B cell (primary cell): ENCODE measurements around the gene ATOSB. TPM values are rescaled to one million over a fixed set of nuclear protein-coding genes. Genes with fewer than 3 reads are reported as not detected.

Experiments used
- ATAC-seq: fragments of 200-7000 bp; cut with Tn5 transposase; one replicate; pipeline ENCODE4 v1.10.0; 2021; ENCODE audit warnings: low read depth, mild to moderate bottlenecking, moderate number of reproducible peaks, moderate library complexity
- CTCF ChIA-PET: fragments of 350-600 bp; sonication (Branson Sonifier 250); formaldehyde crosslinking; loops from one replicate; lab custom pipeline; 2021; ENCODE audit warnings: antibody characterized with exemption, inconsistent platforms; lab: Charles Lee
- POLR2A ChIA-PET: fragments of 350-600 bp; sonication (Branson Sonifier 250); formaldehyde crosslinking; loops from one replicate; lab custom pipeline; 2021; ENCODE audit warnings: antibody characterized with exemption; lab: Charles Lee
- DNase-seq: peaks from one replicate; pipeline ENCODE4 v3.0.0; 2013
- H2AFZ ChIP-seq: 2 replicates; pipeline ENCODE4 v1.6.1; 2012; ENCODE audit warnings: mild to moderate bottlenecking, low read depth, low read length; ENCODE audit not compliant: insufficient read depth, poor library complexity, severe bottlenecking
- H3K27ac ChIP-seq, 2 donors: 1 replicate in 1 of 2; 2 replicates in 1 of 2; pipeline ENCODE4 v1.5.1; 2012 to 2013; ENCODE audit warnings: low read length in 2 of 2, mild to moderate bottlenecking in 2 of 2, moderate library complexity in 1 of 2
- H3K27me3 ChIP-seq, 4 experiments: fragments of 200-600 bp in 1 of 4; sonication (generic) in 1 of 4; replicated peaks in 1 of 4; 1 replicate in 2 of 4; 2 replicates in 2 of 4; pipeline versions ENCODE4 v1.6.1 to v1.7.0; 2013 to 2016; ENCODE audit warnings: low read length in 3 of 4, mild to moderate bottlenecking in 2 of 4, mixed read lengths in 1 of 4, moderate library complexity in 1 of 4; ENCODE audit not compliant: insufficient read depth in 4 of 4, control insufficient read depth in 3 of 4; ENCODE audit errors: control extremely low read depth in 1 of 4
- H3K36me3 ChIP-seq, 2 experiments: replicated peaks in 1 of 2; 1 replicate in 1 of 2; 2 replicates in 1 of 2; pipeline versions ENCODE4 v1.6.1 to v1.7.1; 2013; ENCODE audit warnings: low read length in 1 of 2; ENCODE audit not compliant: insufficient read depth in 2 of 2, control insufficient read depth in 1 of 2; ENCODE audit errors: control extremely low read depth in 1 of 2, extremely low read depth in 1 of 2
- H3K4me1 ChIP-seq, 2 donors: fragments of 200-600 bp in 1 of 2; sonication (generic) in 1 of 2; 1 replicate in 1 of 2; 2 replicates in 1 of 2; pipeline versions ENCODE4 v1.5.1 to v1.6.1; 2013 to 2017; ENCODE audit warnings: low read length in 2 of 2; ENCODE audit not compliant: control insufficient read depth in 2 of 2, insufficient read depth in 2 of 2
- H3K4me2 ChIP-seq: replicated peaks from 2 replicates; pipeline ENCODE3; 2012; ENCODE audit warnings: mild to moderate bottlenecking, low read depth, low read length; ENCODE audit not compliant: poor library complexity, severe bottlenecking
- H3K4me3 ChIP-seq, 5 experiments: fragments of 200-600 bp in 1 of 5; sonication (generic) in 1 of 5; 1 replicate in 3 of 5; 2 replicates in 2 of 5; pipeline versions ENCODE4 v1.5.1 to v1.7.0; 2011 to 2016; ENCODE audit warnings: low read length in 4 of 5, mild to moderate bottlenecking in 4 of 5, low read depth in 2 of 5, control low read depth in 1 of 5, moderate library complexity in 1 of 5; ENCODE audit not compliant: insufficient read depth in 1 of 5; ENCODE audit errors: control extremely low read depth in 1 of 5, extremely low read depth in 1 of 5
- H3K79me2 ChIP-seq: fragments of 200-600 bp; sonication (generic); one replicate; pipeline ENCODE4 v1.6.0; 2016; ENCODE audit warnings: low read length; ENCODE audit not compliant: control insufficient read depth, insufficient read depth
- H3K9ac ChIP-seq: fragments of 200-600 bp; sonication (generic); 2 replicates; pipeline ENCODE4 v1.6.1; 2017; ENCODE audit warnings: mild to moderate bottlenecking, low read length, moderate library complexity
- H3K9me3 ChIP-seq, 3 donors: one replicate each; pipeline versions ENCODE4 v1.6.1 to v1.7.1; 2013; ENCODE audit warnings: low read length in 2 of 3; ENCODE audit not compliant: control insufficient read depth in 2 of 3, insufficient read depth in 1 of 3; ENCODE audit errors: control extremely low read depth in 1 of 3
- H4K20me1 ChIP-seq: 2 replicates; pipeline ENCODE4 v1.6.0; 2012; ENCODE audit warnings: mild to moderate bottlenecking, low read length; ENCODE audit not compliant: insufficient read depth, control insufficient read depth, poor library complexity, severe bottlenecking
- H3K27ac Mint-ChIP-seq: one replicate; pipeline ENCODE4 v1.8.0; 2021; ENCODE audit warnings: mixed read lengths
- H3K27me3 Mint-ChIP-seq: one replicate; pipeline ENCODE4 v1.8.0; 2021; ENCODE audit warnings: mixed read lengths
- H3K4me1 Mint-ChIP-seq: one replicate; pipeline ENCODE4 v1.8.0; 2021; ENCODE audit warnings: mixed read lengths
- H3K4me3 Mint-ChIP-seq: one replicate; pipeline ENCODE4 v1.8.0; 2021; ENCODE audit warnings: mixed read lengths
- H3K9me3 Mint-ChIP-seq: one replicate; pipeline ENCODE4 v1.8.0; 2022; ENCODE audit warnings: mixed read lengths; ENCODE audit not compliant: insufficient read depth
- CTCF ChIP-seq: fragments of 200-600 bp; IDR thresholded peaks from one replicate; pipeline ENCODE4 v1.8.0; 2022; ENCODE audit warnings: antibody characterized with exemption, mild to moderate bottlenecking
- EZH2 ChIP-seq: IDR thresholded peaks from 2 replicates; pipeline ENCODE4 v1.6.1; 2012; ENCODE audit warnings: borderline replicate concordance, low read depth, mild to moderate bottlenecking, moderate library complexity, low read length; ENCODE audit not compliant: insufficient read depth, poor library complexity, severe bottlenecking
- WGBS: methylation state at CpG from one replicate; pipeline ENCODE4 v1.1.5; 2013; ENCODE audit warnings: missing lambda C conversion rate; ENCODE audit not compliant: insufficient coverage; 5-methylcytosine and 5-hydroxymethylcytosine counted together
- intact Hi-C: fragments of 100-400 bp; cut with micrococcal nuclease; formaldehyde crosslinking; loops from one replicate; pipeline ENCODE4 v1.10.0; 2022
- polyA plus RNA-seq: library from polyadenylated mRNA; depleted of rRNA; stranded (reverse); fragments of >200 nt; gene quantifications from 2 replicates; pipeline ENCODE4 v1.2.3, GENCODE V29; 2012
- total RNA-seq, 2 donors: library from RNA; stranded (reverse); fragments of 120-200 nt in 1 of 2; gene quantifications; 1 replicate in 1 of 2; 2 replicates in 1 of 2; pipeline versions ENCODE4 v1.2.3 to v1.2.4, GENCODE V29; 2013 to 2022

The ATOSB gene
- total and polyA plus RNA-seq, 2 donors (not counting 1 experiment from before 2014, with no cell fraction given), result 6.5 to 9.4 TPM

GRCh38 chr9:35056571-35057270, 58.9 kb downstream of the ATOSB start:
- DNase-seq (no peak), ATAC-seq (no peak)
- Mint-ChIP-seq H3K9me3 (no peaks in the 10 kb centered on the region), H3K27ac (no peak overlapping the region), H3K4me3 (no peak overlapping the region), H3K27me3 (no peaks in the 10 kb centered on the region), H3K4me1 (no peaks in the 10 kb centered on the region)
- Histone ChIP-seq H3K27ac (no peak overlapping the region), H3K9me3 (no peaks in the 10 kb centered on the region), H3K9ac (no peak overlapping the region), H2AFZ (no peak overlapping the region), H4K20me1 (peaks cover 36% of the 10 kb centered on the region), H3K4me1 (no peaks in the 10 kb centered on the region), H3K4me3 (no peak overlapping the region), H3K79me2 (peaks cover 5% of the 10 kb centered on the region), H3K4me2 (no peak overlapping the region), H3K36me3 (peaks cover 19 to 74% of the 10 kb centered on the region in 2 experiments), H3K27me3 (no peaks in the 10 kb centered on the region)
- intact Hi-C loops, result no loop called here
- WGBS, result 100% methylated on average over 6 of the region's 9 CpGs
- ChIA-PET CTCF (no interaction called here), POLR2A (no interaction called here)
- TF ChIP-seq EZH2 (no peak), CTCF (no peak)

GRCh38 chr9:35054871-35055644, 60.6 kb downstream of the ATOSB start:
- H3K27ac Mint-ChIP-seq, result no peak overlapping the region
- TF ChIP-seq EZH2 (no peak), CTCF (no peak)
- Histone ChIP-seq H4K20me1 (peaks cover 25% of the 10 kb centered on the region), H2AFZ (no peak overlapping the region), H3K9me3 (no peaks in the 10 kb centered on the region), H3K27ac (no peak overlapping the region), H3K4me1 (no peaks in the 10 kb centered on the region), H3K9ac (no peak overlapping the region), H3K36me3 (peaks cover 14 to 57% of the 10 kb centered on the region in 2 experiments), H3K4me2 (no peak overlapping the region), H3K27me3 (no peaks in the 10 kb centered on the region), H3K79me2 (no peaks in the 10 kb centered on the region), H3K4me3 (no peak overlapping the region)
- ATAC-seq (no peak), DNase-seq (no peak)
- H3K9me3 Mint-ChIP-seq, result no peaks in the 10 kb centered on the region
- CTCF ChIA-PET, result interaction anchor here (1.4 kb wide), 1 partner anchor 13 kb away, joined by 3 read pairs; no protein-coding TSS in a partner anchor
- 99% methylated on average over 9 of the region's 14 CpGs for WGBS
- intact Hi-C loops, result no loop called here
- H3K4me3 Mint-ChIP-seq, result no peak overlapping the region
- POLR2A ChIA-PET, result no interaction called here
- H3K4me1 Mint-ChIP-seq, result peaks cover 4% of the 10 kb centered on the region
- no peaks in the 10 kb centered on the region for H3K27me3 Mint-ChIP-seq
